GM23338 (cell line): ENCODE results near the gene TKFC. TPM values are rescaled to one million over a fixed set of nuclear protein-coding genes. Genes with fewer than 3 reads are reported as not detected.

Source experiments
- ATAC-seq: fragments of 200-7000 bp; cut with Tn5 transposase; 3 replicates; pipeline ENCODE4 v1.9.1; 2020
- DNase-seq: peaks from one replicate; pipeline ENCODE4 v3.0.0-alpha.2; 2015; ENCODE audit warnings: low spot score
- H2AFZ ChIP-seq: fragments of 200-600 bp; sonication (generic); 2 replicates; pipeline ENCODE4 v1.8.0; 2016; ENCODE audit warnings: antibody characterized with exemption, mild to moderate bottlenecking, moderate library complexity
- H3F3A ChIP-seq: fragments of 200-600 bp; sonication (generic); replicated peaks from 2 replicates; pipeline ENCODE4 v1.8.0; 2017; ENCODE audit warnings: antibody characterized with exemption, mixed run types, low read depth
- H3K27ac ChIP-seq: fragments of 200-600 bp; sonication (generic); 2 replicates; pipeline ENCODE4 v1.6.1; 2016; ENCODE audit warnings: low read depth
- H3K27me3 ChIP-seq: fragments of 200-600 bp; sonication (generic); 2 replicates; pipeline ENCODE4 v1.8.0; 2016; ENCODE audit warnings: mild to moderate bottlenecking, mixed run types, moderate library complexity; ENCODE audit not compliant: insufficient read depth
- H3K36me3 ChIP-seq: fragments of 200-600 bp; sonication (generic); 2 replicates; pipeline ENCODE4 v1.8.0; 2016; ENCODE audit warnings: mild to moderate bottlenecking; ENCODE audit not compliant: insufficient read depth
- H3K4me1 ChIP-seq: fragments of 200-600 bp; sonication (generic); 2 replicates; pipeline ENCODE4 v1.8.0; 2016; ENCODE audit warnings: mild to moderate bottlenecking, moderate library complexity; ENCODE audit not compliant: insufficient read depth
- H3K4me2 ChIP-seq: fragments of 200-600 bp; sonication (generic); 2 replicates; pipeline ENCODE4 v1.7.1; 2017; ENCODE audit warnings: mixed run types
- H3K4me3 ChIP-seq: fragments of 200-600 bp; sonication (generic); 2 replicates; pipeline ENCODE4 v1.6.1; 2016; ENCODE audit warnings: mixed run types
- H3K79me2 ChIP-seq: fragments of 200-600 bp; sonication (generic); replicated peaks from 2 replicates; pipeline ENCODE4 v1.8.0; 2017; ENCODE audit warnings: mild to moderate bottlenecking; ENCODE audit not compliant: insufficient read depth
- H3K9me2 ChIP-seq: fragments of 200-600 bp; sonication (generic); 2 replicates; pipeline ENCODE4 v1.8.0; 2017; ENCODE audit not compliant: insufficient read depth
- H4K20me1 ChIP-seq: fragments of 200-600 bp; sonication (generic); replicated peaks from 2 replicates; pipeline ENCODE4 v1.8.0; 2017; ENCODE audit warnings: mild to moderate bottlenecking; ENCODE audit not compliant: insufficient read depth
- H3K27ac Mint-ChIP-seq: 2 replicates; pipeline ENCODE4 v1.8.0; 2020; ENCODE audit warnings: inconsistent platforms, mild to moderate bottlenecking, moderate library complexity, mixed read lengths
- H3K27me3 Mint-ChIP-seq: 3 replicates; pipeline ENCODE4 v1.8.0; 2022; ENCODE audit warnings: low read depth, mild to moderate bottlenecking, moderate library complexity, mixed read lengths, inconsistent platforms; ENCODE audit not compliant: insufficient read depth, poor library complexity
- H3K36me3 Mint-ChIP-seq: 3 replicates; pipeline ENCODE4 v1.8.0; 2021; ENCODE audit warnings: low read depth, mild to moderate bottlenecking, inconsistent platforms, moderate library complexity, mixed read lengths
- H3K4me1 Mint-ChIP-seq: 3 replicates; pipeline ENCODE4 v1.8.0; 2020; ENCODE audit warnings: mild to moderate bottlenecking, inconsistent platforms, mixed read lengths
- H3K4me3 Mint-ChIP-seq: 3 replicates; pipeline ENCODE4 v1.8.0; 2021; ENCODE audit warnings: moderate library complexity, mild to moderate bottlenecking, inconsistent platforms, mixed read lengths
- H3K9me3 Mint-ChIP-seq: 3 replicates; pipeline ENCODE4 v1.8.0; 2020; ENCODE audit warnings: moderate library complexity, mild to moderate bottlenecking, inconsistent platforms, mixed read lengths
- CREB1 ChIP-seq: fragments of 250-450 bp; sonication (Bioruptor Pico); IDR thresholded peaks from 2 replicates; pipeline ENCODE4 v1.5.0; 2020; ENCODE audit warnings: low read depth, mild to moderate bottlenecking, moderate library complexity
- EZH2phosphoT487 ChIP-seq: fragments of 200-600 bp; sonication (generic); IDR thresholded peaks from one replicate; pipeline ENCODE4 v1.8.1; 2018; ENCODE audit warnings: antibody characterized with exemption; ENCODE audit not compliant: unreplicated experiment
- JUNB ChIP-seq: IDR thresholded peaks from one replicate; pipeline ENCODE4 v1.6.1; 2016; ENCODE audit warnings: antibody characterized with exemption; ENCODE audit not compliant: unreplicated experiment
- POLR2AphosphoS5 ChIP-seq: IDR thresholded peaks from 2 replicates; pipeline ENCODE4 v1.6.1; 2016; ENCODE audit warnings: antibody characterized with exemption, low read depth
- REST ChIP-seq: IDR thresholded peaks from one replicate; pipeline ENCODE4 v1.6.1; 2018; ENCODE audit warnings: antibody characterized with exemption; ENCODE audit not compliant: unreplicated experiment
- STAT1 ChIP-seq: IDR thresholded peaks from one replicate; pipeline ENCODE4 v1.6.1; 2016; ENCODE audit warnings: antibody characterized with exemption; ENCODE audit not compliant: unreplicated experiment
- ZNF114 ChIP-seq: fragments of 250-450 bp; sonication (Bioruptor Pico); IDR thresholded peaks from 2 replicates; pipeline ENCODE4 v1.5.0; 2020; ENCODE audit warnings: mild to moderate bottlenecking, moderate library complexity
- ZNF331 ChIP-seq: fragments of 250-450 bp; sonication (Bioruptor Pico); IDR thresholded peaks from 2 replicates; pipeline ENCODE4 v1.5.0; 2020; ENCODE audit warnings: low read depth, mild to moderate bottlenecking, moderate library complexity
- polyA plus RNA-seq: library from polyadenylated mRNA; unstranded; fragments of >200 nt; fragmentation: Nextera tagmentation; extraction: Ambion mirVana; gene quantifications from 2 replicates; pipeline ENCODE4 v1.2.1, GENCODE V29; 2016
- total RNA-seq: library from RNA; depleted of rRNA; stranded (reverse); fragments of >200 nt; shearing (Covaris generic); gene quantifications from 2 replicates; pipeline ENCODE4 v1.2.3, GENCODE V29; 2014
- TF ChIP-seq, protein P1 (sequence below): fragments of 250-450 bp; sonication (Bioruptor Pico); IDR thresholded peaks from 2 replicates; pipeline ENCODE4 v1.5.0; 2020; ENCODE audit warnings: mild to moderate bottlenecking, moderate library complexity

The TKFC gene
- total and polyA plus RNA-seq, 2 experiments from 2014 or later: 21.7 to 46.9 TPM

DNA sequence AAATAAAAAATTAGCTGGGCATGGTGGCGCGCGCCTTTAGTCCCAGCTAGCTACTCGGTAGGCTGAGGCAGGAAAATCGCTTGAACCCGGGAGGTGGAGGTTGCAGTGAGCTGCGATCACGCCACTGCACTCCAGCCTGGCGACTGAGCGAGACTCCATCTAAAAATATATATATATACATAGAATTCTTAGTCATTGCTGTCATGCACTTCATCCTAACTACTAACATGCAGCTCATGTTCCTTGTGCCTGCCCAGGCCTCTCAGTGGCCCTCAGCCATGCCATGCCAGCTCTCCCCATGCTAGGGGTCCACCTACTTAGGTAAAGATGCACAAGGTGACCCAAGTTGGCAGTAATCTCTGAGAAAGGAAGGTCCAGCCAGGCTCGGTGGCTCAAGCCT lies 25.5 kb downstream of the TKFC start:
- no peaks in the 10 kb centered on the region for H3K36me3 ChIP-seq
- H3K9me3 Mint-ChIP-seq: no peaks in the 10 kb centered on the region
- H3K9me2 ChIP-seq: no peaks in the 10 kb centered on the region
- no peak overlapping the region for H3K4me2 ChIP-seq
- DNase-seq: no peak
- peaks cover 11% of the 10 kb centered on the region for H3K4me1 ChIP-seq
- H2AFZ ChIP-seq: no peak overlapping the region
- no peaks in the 10 kb centered on the region for H3K27me3 ChIP-seq
- H3K27ac ChIP-seq: no peak overlapping the region
- peaks cover 8% of the 10 kb centered on the region for H3K27me3 Mint-ChIP-seq
- H3K4me3 ChIP-seq: no peak overlapping the region
- H3K4me1 Mint-ChIP-seq: peaks cover 14% of the 10 kb centered on the region
- no peak overlapping the region for H3K27ac Mint-ChIP-seq
- no peak for TF ChIP-seq ZNF331 (CRISPR knock-in tag)
- TF ChIP-seq STAT1: no peak
- TF ChIP-seq EZH2phosphoT487: no peak
- TF ChIP-seq JUNB: no peak
- TF ChIP-seq, protein P1, sequence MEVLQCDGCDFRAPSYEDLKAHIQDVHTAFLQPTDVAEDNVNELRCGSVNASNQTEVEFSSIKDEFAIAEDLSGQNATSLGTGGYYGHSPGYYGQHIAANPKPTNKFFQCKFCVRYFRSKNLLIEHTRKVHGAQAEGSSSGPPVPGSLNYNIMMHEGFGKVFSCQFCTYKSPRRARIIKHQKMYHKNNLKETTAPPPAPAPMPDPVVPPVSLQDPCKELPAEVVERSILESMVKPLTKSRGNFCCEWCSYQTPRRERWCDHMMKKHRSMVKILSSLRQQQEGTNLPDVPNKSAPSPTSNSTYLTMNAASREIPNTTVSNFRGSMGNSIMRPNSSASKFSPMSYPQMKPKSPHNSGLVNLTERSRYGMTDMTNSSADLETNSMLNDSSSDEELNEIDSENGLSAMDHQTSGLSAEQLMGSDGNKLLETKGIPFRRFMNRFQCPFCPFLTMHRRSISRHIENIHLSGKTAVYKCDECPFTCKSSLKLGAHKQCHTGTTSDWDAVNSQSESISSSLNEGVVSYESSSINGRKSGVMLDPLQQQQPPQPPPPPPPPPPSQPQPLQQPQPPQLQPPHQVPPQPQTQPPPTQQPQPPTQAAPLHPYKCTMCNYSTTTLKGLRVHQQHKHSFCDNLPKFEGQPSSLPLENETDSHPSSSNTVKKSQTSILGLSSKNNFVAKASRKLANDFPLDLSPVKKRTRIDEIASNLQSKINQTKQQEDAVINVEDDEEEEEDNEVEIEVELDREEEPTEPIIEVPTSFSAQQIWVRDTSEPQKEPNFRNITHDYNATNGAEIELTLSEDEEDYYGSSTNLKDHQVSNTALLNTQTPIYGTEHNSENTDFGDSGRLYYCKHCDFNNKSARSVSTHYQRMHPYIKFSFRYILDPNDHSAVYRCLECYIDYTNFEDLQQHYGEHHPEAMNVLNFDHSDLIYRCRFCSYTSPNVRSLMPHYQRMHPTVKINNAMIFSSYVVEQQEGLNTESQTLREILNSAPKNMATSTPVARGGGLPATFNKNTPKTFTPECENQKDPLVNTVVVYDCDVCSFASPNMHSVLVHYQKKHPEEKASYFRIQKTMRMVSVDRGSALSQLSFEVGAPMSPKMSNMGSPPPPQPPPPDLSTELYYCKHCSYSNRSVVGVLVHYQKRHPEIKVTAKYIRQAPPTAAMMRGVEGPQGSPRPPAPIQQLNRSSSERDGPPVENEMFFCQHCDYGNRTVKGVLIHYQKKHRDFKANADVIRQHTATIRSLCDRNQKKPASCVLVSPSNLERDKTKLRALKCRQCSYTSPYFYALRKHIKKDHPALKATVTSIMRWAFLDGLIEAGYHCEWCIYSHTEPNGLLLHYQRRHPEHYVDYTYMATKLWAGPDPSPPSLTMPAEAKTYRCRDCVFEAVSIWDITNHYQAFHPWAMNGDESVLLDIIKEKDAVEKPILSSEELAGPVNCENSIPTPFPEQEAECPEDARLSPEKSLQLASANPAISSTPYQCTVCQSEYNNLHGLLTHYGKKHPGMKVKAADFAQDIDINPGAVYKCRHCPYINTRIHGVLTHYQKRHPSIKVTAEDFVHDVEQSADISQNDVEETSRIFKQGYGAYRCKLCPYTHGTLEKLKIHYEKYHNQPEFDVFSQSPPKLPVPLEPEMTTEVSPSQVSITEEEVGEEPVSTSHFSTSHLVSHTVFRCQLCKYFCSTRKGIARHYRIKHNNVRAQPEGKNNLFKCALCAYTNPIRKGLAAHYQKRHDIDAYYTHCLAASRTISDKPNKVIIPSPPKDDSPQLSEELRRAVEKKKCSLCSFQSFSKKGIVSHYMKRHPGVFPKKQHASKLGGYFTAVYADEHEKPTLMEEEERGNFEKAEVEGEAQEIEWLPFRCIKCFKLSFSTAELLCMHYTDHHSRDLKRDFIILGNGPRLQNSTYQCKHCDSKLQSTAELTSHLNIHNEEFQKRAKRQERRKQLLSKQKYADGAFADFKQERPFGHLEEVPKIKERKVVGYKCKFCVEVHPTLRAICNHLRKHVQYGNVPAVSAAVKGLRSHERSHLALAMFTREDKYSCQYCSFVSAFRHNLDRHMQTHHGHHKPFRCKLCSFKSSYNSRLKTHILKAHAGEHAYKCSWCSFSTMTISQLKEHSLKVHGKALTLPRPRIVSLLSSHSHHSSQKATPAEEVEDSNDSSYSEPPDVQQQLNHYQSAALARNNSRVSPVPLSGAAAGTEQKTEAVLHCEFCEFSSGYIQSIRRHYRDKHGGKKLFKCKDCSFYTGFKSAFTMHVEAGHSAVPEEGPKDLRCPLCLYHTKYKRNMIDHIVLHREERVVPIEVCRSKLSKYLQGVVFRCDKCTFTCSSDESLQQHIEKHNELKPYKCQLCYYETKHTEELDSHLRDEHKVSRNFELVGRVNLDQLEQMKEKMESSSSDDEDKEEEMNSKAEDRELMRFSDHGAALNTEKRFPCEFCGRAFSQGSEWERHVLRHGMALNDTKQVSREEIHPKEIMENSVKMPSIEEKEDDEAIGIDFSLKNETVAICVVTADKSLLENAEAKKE (CRISPR knock-in tag): no peak
- peaks cover 29% of the 10 kb centered on the region for H3K79me2 ChIP-seq
- no peak for ATAC-seq
- H4K20me1 ChIP-seq: 0 out of 2 replicates have a peak, but pooled peaks cover 4% of the 10 kb centered on the region
- H3K4me3 Mint-ChIP-seq: no peak overlapping the region
- peaks cover 10% of the 10 kb centered on the region for H3K36me3 Mint-ChIP-seq
- H3F3A ChIP-seq: peaks cover 5% of the 10 kb centered on the region; the same call in 1 of the 2 replicates

- Histone ChIP-seq H3F3A (peaks cover 10% of the 10 kb centered on the region; the same call in 1 of the 2 replicates), H3K4me3 (no peak overlapping the region), H3K4me1 (peaks cover 11% of the 10 kb centered on the region), H3K9me2 (no peaks in the 10 kb centered on the region), H3K27me3 (no peaks in the 10 kb centered on the region), H4K20me1 (peaks cover 8% of the 10 kb centered on the region; the same call in 1 of the 2 replicates), H3K4me2 (no peak overlapping the region), H3K27ac (no peak overlapping the region), H2AFZ (no peak overlapping the region), H3K36me3 (no peaks in the 10 kb centered on the region), H3K79me2 (peaks cover 36% of the 10 kb centered on the region)
- TF ChIP-seq EZH2phosphoT487 (no peak), POLR2AphosphoS5 (no peak), CREB1 (no peak), STAT1 (no peak), ZNF114 (CRISPR knock-in tag) (no peak), REST (no peak)
- Mint-ChIP-seq H3K27ac (no peak overlapping the region), H3K36me3 (peaks cover 18% of the 10 kb centered on the region), H3K27me3 (peaks cover 8% of the 10 kb centered on the region), H3K4me3 (peak overlapping the region; percentile 17; the same call in 1 of the 3 replicates), H3K9me3 (no peaks in the 10 kb centered on the region), H3K4me1 (peaks cover 17% of the 10 kb centered on the region)
- ATAC-seq: no peak
- DNase-seq: no peak
Measured at GRCh38 chr11:61359516-61359915, 26.5 kb downstream of the TKFC start.
